K562 (cell line): ENCODE measurements around the gene SPOUT1. TPM values are rescaled to one million over a fixed set of nuclear protein-coding genes. Genes with fewer than 3 reads are reported as not detected.

ENCODE experiments used
- BRD9 ChIP-seq: fragments of 450-650 bp; IDR thresholded peaks from 2 replicates; pipeline ENCODE4 v1.6.1; 2018; ENCODE audit warnings: low read depth; ENCODE audit not compliant: partially characterized antibody
- CREBBP ChIP-seq: IDR thresholded peaks from one replicate; pipeline ENCODE4 v1.6.1; 2012; ENCODE audit warnings: low read depth, mild to moderate bottlenecking, control low read depth, inconsistent platforms, low read length
- CTCF ChIP-seq, 3 experiments: IDR thresholded peaks in 2 of 3; conservative IDR thresholded peaks in 1 of 3; 2 replicates each; pipeline ENCODE4 v1.5.1; 2011 to 2012; ENCODE audit warnings: low read length in 3 of 3, mild to moderate bottlenecking in 3 of 3, control low read depth in 2 of 3, improper control_type of control experiment in 1 of 3, inconsistent platforms in 1 of 3, low read depth in 1 of 3, mixed read lengths in 1 of 3, moderate library complexity in 1 of 3; ENCODE audit not compliant: insufficient read depth in 2 of 3
- EHMT2 ChIP-seq: fragments of 450-650 bp; IDR thresholded peaks from 2 replicates; pipeline ENCODE4 v1.6.1; 2018; ENCODE audit warnings: antibody characterized with exemption
- EWSR1 ChIP-seq: fragments of 450-650 bp; IDR thresholded peaks from 2 replicates; pipeline ENCODE4 v1.6.1; 2018; ENCODE audit warnings: borderline replicate concordance, mild to moderate bottlenecking, low read depth, moderate library complexity; ENCODE audit not compliant: partially characterized antibody
- EZH2 ChIP-seq: IDR thresholded peaks from 2 replicates; pipeline ENCODE4 v1.6.1; 2012; ENCODE audit warnings: low read depth, mild to moderate bottlenecking, inconsistent platforms, low read length, borderline replicate concordance
- FOXA1 ChIP-seq: fragments of 450-650 bp; IDR thresholded peaks from 2 replicates; pipeline ENCODE4 v1.6.1; 2016; ENCODE audit warnings: mild to moderate bottlenecking, borderline replicate concordance
- FOXJ2 ChIP-seq: fragments of 200-800 bp; sonication (Bioruptor generic); IDR thresholded peaks from 2 replicates; pipeline ENCODE4 v1.6.1; 2016; ENCODE audit warnings: missing genetic modification characterization, missing compliant biosample characterization
- FOXP4 ChIP-seq: sonication (generic); formaldehyde crosslinking; IDR thresholded peaks from 2 replicates; pipeline ENCODE4 v1.8.0; 2022; ENCODE audit warnings: mild to moderate bottlenecking, missing genetic modification reagents, borderline replicate concordance
- HDAC1 ChIP-seq, 2 experiments: fragments of 450-650 bp; IDR thresholded peaks; 2 replicates each; pipeline ENCODE4 v1.6.1; 2016 to 2017; ENCODE audit warnings: inconsistent platforms in 1 of 2, mild to moderate bottlenecking in 1 of 2, moderate library complexity in 1 of 2
- KLF6 ChIP-seq: fragments of 250-450 bp; sonication (Bioruptor Pico); IDR thresholded peaks from 2 replicates; pipeline ENCODE4 v1.4.0; 2020; ENCODE audit warnings: mild to moderate bottlenecking, moderate library complexity, borderline replicate concordance
- POLR3A ChIP-seq: IDR thresholded peaks from 2 replicates; pipeline ENCODE4 v1.6.1; 2011; ENCODE audit warnings: borderline replicate concordance, mild to moderate bottlenecking, moderate library complexity; ENCODE audit not compliant: insufficient read length, insufficient read depth; ENCODE audit errors: extremely low read depth
- USF2 ChIP-seq: sonication (generic); formaldehyde crosslinking; IDR thresholded peaks from 2 replicates; pipeline ENCODE4 v1.5.0; 2020; ENCODE audit warnings: missing genetic modification reagents
- ZBTB33 ChIP-seq: sonication (generic); formaldehyde crosslinking; IDR thresholded peaks from 2 replicates; pipeline ENCODE4 v1.8.1; 2023; ENCODE audit warnings: mild to moderate bottlenecking, missing genetic modification reagents
- ZNF121 ChIP-seq: sonication (generic); formaldehyde crosslinking; conservative IDR thresholded peaks from 2 replicates; pipeline ENCODE4 v1.8.0; 2022; ENCODE audit warnings: missing genetic modification reagents
- ZNF232 ChIP-seq: sonication (generic); formaldehyde crosslinking; IDR thresholded peaks from 2 replicates; pipeline ENCODE4 v1.8.0; 2022; ENCODE audit warnings: mild to moderate bottlenecking, missing genetic modification reagents
- ZNF316 ChIP-seq: fragments of 450-650 bp; IDR thresholded peaks from 2 replicates; pipeline ENCODE4 v1.6.1; 2016
- ZNF384 ChIP-seq: IDR thresholded peaks from 2 replicates; pipeline ENCODE4 v1.6.1; 2012; ENCODE audit warnings: low read depth, low read length, improper control_type of control experiment
- ZNF586 ChIP-seq: fragments of 450-650 bp; formaldehyde crosslinking; conservative IDR thresholded peaks from 2 replicates; pipeline ENCODE4 v1.4.0; 2020; ENCODE audit warnings: mild to moderate bottlenecking, moderate library complexity
- polyA plus RNA-seq, 8 experiments: library from polyadenylated mRNA; depleted of rRNA in 4 of 8; stranded (reverse) in 5 of 8; unstranded in 3 of 8; fragments of >200 nt; fragmentation: Nextera tagmentation in 2 of 8; fragmentation: Illumina TruSeq in 1 of 8; extraction: Ambion mirVana in 2 of 8; extraction: Trizol in 1 of 8; gene quantifications; 2 replicates each; pipeline versions ENCODE4 v1.2.1 to v1.2.3, GENCODE V29; 2011 to 2014; ENCODE audit warnings: inconsistent platforms in 1 of 8, missing spikeins in 1 of 8
- total RNA-seq, 7 experiments: library from RNA; depleted of rRNA in 6 of 7; stranded (reverse); fragments of >200 nt in 6 of 7; fragmentation: Illumina TruSeq in 2 of 7; extraction: Trizol in 2 of 7; gene quantifications; 2 replicates each; pipeline versions ENCODE4 v1.2.1 to v1.2.3, GENCODE V29; 2011 to 2021; ENCODE audit warnings: low replicate concordance in 1 of 7
- TF ChIP-seq, protein P1 (sequence below): sonication (generic); formaldehyde crosslinking; IDR thresholded peaks from 2 replicates; pipeline ENCODE4 v1.8.1; 2023; ENCODE audit warnings: mild to moderate bottlenecking, missing genetic modification reagents

The SPOUT1 gene
- total and polyA plus RNA-seq, 9 of the 15 experiments (the other 6 are each of a cell fraction or from before 2014, with no cell fraction given) = 10.6 to 121 (median 37.4) TPM

GRCh38 chr9:128828267-128828666 lies 1.3 kb downstream of the SPOUT1 start (continued):
- TF ChIP-seq BRD9 (no peak), ZNF121 (CRISPR knock-in tag) (peak; percentile 89), EHMT2 (no peak), ZNF232 (CRISPR knock-in tag) (no peak), USF2 (CRISPR knock-in tag) (no peak), EZH2 (no peak), FOXP4 (CRISPR knock-in tag) (no peak), POLR3A (no peak), ZNF316 (peak; percentile 31; the same call in 1 of the 2 replicates), ZNF586 (no peak), FOXJ2 (tag) (no peak), FOXA1 (no peak), CTCF (IDR thresholded peaks at IDR 0.05 in 2 of 3, conservative IDR thresholded peaks at IDR 0.05 in 1 of 3; ENCODE audit: insufficient read depth in 2 of 3, low read depth in 1 of 3, low read length in 3 of 3) (peak in 1 of 3 experiments; percentile 14; a peak in 1 of 6 replicates), CREBBP (no peak), KLF6 (CRISPR knock-in tag) (no peak), HDAC1 (IDR thresholded peaks at IDR 0.05) (no peak), ZBTB33 (CRISPR knock-in tag) (peak; percentile 70), EWSR1 (no peak), ZNF384 (peak; percentile 63)
- TF ChIP-seq, protein P1, sequence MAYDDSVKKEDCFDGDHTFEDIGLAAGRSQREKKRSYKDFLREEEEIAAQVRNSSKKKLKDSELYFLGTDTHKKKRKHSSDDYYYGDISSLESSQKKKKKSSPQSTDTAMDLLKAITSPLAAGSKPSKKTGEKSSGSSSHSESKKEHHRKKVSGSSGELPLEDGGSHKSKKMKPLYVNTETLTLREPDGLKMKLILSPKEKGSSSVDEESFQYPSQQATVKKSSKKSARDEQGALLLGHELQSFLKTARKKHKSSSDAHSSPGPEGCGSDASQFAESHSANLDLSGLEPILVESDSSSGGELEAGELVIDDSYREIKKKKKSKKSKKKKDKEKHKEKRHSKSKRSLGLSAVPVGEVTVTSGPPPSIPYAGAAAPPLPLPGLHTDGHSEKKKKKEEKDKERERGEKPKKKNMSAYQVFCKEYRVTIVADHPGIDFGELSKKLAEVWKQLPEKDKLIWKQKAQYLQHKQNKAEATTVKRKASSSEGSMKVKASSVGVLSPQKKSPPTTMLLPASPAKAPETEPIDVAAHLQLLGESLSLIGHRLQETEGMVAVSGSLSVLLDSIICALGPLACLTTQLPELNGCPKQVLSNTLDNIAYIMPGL = no peak
